GM12872 (cell line): ENCODE results near the gene BPTF.

Source experiments
- TF ChIP-seq, protein P1 (sequence below): IDR thresholded peaks from 3 replicates; pipeline ENCODE4 v1.5.1; 2011; ENCODE audit warnings: low read depth, mild to moderate bottlenecking, low read length, moderate library complexity; ENCODE audit not compliant: insufficient read depth

Gene BPTF, protein sequence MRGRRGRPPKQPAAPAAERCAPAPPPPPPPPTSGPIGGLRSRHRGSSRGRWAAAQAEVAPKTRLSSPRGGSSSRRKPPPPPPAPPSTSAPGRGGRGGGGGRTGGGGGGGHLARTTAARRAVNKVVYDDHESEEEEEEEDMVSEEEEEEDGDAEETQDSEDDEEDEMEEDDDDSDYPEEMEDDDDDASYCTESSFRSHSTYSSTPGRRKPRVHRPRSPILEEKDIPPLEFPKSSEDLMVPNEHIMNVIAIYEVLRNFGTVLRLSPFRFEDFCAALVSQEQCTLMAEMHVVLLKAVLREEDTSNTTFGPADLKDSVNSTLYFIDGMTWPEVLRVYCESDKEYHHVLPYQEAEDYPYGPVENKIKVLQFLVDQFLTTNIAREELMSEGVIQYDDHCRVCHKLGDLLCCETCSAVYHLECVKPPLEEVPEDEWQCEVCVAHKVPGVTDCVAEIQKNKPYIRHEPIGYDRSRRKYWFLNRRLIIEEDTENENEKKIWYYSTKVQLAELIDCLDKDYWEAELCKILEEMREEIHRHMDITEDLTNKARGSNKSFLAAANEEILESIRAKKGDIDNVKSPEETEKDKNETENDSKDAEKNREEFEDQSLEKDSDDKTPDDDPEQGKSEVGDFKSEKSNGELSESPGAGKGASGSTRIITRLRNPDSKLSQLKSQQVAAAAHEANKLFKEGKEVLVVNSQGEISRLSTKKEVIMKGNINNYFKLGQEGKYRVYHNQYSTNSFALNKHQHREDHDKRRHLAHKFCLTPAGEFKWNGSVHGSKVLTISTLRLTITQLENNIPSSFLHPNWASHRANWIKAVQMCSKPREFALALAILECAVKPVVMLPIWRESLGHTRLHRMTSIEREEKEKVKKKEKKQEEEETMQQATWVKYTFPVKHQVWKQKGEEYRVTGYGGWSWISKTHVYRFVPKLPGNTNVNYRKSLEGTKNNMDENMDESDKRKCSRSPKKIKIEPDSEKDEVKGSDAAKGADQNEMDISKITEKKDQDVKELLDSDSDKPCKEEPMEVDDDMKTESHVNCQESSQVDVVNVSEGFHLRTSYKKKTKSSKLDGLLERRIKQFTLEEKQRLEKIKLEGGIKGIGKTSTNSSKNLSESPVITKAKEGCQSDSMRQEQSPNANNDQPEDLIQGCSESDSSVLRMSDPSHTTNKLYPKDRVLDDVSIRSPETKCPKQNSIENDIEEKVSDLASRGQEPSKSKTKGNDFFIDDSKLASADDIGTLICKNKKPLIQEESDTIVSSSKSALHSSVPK (N-terminal part only)

DNA sequence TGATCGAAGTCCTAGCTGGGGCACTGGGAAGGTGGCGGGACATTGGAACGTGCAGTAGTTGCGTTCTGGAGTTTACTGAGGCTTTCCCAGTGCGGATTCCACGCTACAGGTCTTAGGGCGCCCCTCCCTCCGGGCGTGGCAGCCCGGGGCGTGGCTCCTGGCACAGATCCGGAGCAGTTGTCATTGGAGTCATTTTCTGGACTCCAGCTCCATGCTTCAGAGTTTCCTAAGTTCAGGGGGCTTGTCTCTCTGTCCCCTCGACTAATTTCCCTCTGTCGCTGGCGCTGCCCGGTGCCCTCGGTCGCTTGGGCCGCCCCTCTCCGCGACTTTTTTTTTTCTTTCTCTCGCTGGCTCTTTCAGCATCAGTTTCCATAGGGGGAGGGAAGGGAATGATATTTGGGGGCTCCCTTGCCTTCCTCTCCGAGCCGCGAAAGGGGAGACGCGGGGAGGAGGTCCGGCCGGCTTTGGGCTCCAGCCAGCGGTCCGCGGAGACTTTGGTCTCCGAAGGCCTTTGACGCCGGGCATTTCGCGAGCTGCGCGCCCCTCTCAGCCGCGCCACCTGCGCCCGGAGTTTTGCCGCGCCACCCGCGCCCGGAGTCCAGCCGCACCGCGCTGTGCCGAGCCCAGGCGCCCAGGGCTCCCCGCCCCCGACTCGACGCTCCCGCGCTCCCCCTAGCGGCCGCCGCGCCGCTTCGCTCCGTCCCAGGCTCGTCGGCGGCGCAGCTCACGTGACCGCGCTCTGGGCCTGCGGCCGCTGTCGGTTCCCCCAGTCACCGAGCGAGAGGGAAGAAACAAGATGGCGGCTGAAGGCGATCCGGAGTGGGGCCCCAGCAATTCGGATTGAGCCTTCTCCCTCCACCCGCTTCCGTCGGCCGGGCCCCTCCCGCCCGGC, at the start of gene BPTF:
BPTF (plus strand) TSS at position 769 of the 892 bp plus-strand sequence. CDS start 222 bp downstream, outside the sequence.
- TF ChIP-seq, protein P1, sequence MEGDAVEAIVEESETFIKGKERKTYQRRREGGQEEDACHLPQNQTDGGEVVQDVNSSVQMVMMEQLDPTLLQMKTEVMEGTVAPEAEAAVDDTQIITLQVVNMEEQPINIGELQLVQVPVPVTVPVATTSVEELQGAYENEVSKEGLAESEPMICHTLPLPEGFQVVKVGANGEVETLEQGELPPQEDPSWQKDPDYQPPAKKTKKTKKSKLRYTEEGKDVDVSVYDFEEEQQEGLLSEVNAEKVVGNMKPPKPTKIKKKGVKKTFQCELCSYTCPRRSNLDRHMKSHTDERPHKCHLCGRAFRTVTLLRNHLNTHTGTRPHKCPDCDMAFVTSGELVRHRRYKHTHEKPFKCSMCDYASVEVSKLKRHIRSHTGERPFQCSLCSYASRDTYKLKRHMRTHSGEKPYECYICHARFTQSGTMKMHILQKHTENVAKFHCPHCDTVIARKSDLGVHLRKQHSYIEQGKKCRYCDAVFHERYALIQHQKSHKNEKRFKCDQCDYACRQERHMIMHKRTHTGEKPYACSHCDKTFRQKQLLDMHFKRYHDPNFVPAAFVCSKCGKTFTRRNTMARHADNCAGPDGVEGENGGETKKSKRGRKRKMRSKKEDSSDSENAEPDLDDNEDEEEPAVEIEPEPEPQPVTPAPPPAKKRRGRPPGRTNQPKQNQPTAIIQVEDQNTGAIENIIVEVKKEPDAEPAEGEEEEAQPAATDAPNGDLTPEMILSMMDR = peak; percentile 88

DNA sequence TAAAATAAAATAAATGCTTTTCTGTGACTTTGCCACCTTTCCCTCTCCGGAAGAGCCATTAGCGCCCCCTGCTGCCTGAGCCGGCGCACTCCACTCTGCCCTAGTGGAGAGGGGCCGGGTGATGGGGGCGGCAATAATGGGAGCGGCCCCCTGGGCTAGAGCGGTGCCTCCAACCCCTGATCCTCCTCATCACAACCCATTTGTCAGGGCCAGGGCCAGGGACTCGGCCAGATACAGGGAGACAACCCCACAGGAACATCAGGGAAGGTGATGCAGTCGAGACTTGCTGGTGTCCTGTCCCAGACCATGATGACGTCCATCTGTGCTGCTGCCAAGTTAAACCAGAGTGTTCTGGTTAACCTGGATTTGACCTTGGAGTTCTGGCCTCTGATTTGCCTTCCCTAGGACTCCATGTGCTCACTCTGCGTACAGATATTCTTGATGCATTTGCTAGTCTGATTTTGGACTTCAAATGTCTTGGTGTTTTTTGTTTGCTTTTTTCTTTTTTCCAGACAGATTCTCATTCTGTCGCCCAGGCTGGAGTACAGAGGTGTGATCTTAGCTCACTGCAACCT, 46.1 kb upstream of the BPTF start:
- TF ChIP-seq, protein P1 = peak; percentile 60

DNA sequence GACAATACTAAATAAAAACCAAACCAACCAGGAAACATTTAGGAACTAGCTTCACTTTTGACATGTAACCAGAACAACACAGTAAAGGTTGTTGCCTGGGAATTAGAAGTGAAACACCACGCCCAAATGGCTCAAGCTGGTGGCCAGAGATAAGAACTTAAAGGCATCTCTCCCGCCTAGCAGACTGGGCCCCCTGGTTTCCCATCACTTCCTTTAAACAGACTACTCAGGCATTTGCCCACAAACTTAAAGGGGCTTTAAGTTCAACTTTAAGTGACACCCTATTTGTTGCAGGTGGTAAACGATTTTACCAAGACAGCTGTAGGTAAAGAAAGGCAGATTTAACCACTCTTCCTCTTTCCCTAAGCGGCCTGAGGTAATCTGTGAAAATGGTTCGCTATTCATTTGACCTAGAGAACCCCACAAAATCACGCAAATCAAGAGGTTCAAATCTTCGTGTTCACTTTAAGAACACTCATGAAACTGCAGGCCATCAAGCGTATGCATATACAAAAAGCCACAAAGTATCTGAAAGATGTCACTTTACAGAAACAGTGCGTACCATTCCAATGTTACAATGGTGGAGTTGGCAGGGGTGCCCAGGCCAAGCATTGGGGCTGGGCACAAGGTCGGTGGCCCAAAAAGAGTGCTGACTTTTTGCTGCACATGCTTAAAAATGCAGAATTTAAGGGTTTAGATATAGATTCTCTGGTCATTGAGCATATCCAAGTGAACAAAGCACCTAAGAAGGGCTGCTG, 40.8 kb upstream of the BPTF start:
- TF ChIP-seq, protein P1 = no peak

DNA sequence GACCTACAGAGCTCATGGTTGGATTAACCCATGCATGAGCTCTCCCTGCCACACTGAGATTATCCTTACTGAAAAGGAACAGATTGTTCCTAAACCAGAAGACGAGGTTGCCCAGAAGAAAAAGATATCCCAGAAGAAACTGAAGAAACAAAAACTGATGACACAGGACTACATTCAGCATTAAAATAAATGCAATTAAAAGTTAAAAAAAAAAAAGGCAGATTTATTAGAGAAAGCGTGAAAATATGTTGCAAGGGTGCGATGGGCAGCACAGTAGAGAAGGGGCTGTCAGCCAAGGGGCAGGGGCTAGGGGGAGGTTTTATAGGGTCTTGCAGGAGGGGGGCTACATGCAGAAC, 40.2 kb upstream of the BPTF start:
- TF ChIP-seq, protein P1 = no peak

DNA sequence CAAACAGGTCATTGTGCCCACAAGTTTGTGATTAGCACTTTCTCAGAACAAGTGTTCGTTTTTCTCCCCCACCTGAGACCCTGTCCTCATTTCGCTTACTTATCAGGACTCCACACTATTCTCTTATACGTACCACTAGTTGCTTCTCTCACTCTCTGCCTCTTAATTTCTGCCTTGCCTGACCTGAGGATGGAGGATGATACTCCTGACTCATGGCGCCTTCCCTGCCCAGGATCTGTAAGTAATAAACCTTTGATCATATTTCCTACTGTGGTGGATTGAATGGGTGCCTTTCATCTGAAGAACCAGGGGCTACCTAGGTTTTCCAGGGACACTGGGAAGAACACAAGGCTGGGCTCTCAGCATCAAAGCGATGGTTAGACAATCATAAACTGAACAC, 39.8 kb upstream of the BPTF start:
- TF ChIP-seq, protein P1 = no peak

DNA sequence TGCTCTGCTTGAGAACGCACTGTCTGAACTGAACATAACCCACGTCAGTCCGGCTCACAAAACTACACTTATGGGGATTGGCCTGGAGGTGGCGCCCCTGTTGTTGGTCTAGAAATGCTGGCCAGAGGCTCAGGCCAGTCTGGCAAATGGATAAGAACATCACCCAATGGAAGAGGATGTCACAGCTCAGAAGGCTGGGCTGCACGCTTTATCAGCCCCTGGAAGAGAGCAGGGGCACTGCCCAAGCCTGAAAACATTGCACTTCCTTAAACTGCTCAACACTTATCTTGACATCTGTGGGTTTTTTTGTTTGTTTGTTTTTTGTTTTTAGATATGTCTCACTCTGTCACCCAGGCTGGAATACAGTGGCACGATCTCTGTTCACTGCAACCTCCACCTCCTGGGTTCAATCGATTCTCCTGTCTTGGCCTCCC, 24.8 kb upstream of the BPTF start:
- TF ChIP-seq, protein P1 = peak; percentile 85
